Renal cortical epithelial cell (primary cell): Measurements from ENCODE around the gene TMEM52. TPM values are rescaled to one million over a fixed set of nuclear protein-coding genes. Genes with fewer than 3 reads are reported as not detected.
A peak's percentile ranks its signal among the peaks of the same experiment; 100 is the strongest.

ENCODE experiments used
- DNase-seq: peaks from one replicate; pipeline ENCODE4 v3.0.0-alpha.2; 2011; ENCODE audit warnings: low read depth
- total RNA-seq: library from RNA; depleted of rRNA; stranded (reverse); fragments of >200 nt; gene quantifications from 2 replicates; pipeline ENCODE4 v1.2.3, GENCODE V29; 2014

Gene TMEM52
- total RNA-seq, 1 donor from 2014 or later = 0.35 TPM

DNA sequence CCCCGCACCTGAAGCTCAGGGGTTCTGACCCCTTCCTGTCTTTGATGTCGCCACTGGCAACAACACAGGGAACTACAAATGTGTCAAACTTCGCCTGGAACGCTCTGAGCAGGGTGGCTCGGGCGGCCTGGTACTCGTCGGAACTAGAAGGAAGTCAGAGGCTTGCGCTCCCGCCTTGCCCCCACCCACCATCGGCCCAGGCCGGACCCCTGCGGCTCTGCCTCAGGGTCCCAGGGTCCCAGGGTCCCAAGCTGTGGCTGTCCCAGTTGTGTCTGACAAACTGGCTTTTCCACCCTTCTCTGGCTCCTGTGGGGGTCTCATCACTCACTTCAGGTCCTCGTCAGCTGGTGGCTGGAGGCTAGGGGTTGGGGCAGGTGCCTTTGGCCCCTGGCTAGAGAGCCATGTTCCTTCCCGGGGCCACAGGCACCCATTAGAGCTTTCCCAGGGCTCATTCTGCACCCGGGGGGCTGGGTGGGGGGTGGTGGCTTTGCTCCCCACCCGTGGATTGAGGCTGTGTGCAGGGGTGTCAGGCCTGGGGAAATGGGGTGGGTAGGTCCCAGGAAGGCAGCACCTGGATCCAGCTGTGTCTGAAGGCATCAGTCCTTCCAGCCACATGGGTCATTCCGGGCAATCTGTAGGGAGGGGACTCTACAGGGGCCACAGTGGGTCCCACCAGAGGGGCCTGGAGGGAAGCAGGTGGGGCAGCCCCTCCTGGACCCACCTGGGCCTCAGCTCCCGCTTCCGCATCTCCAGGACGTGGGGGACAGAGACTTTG is 8.0 kb upstream of the TMEM52 start:
- DNase-seq = no peak

- DNase-seq = no peak
Measured at GRCh38 chr1:1926346-1926811, 7.3 kb upstream of the TMEM52 start.

DNA sequence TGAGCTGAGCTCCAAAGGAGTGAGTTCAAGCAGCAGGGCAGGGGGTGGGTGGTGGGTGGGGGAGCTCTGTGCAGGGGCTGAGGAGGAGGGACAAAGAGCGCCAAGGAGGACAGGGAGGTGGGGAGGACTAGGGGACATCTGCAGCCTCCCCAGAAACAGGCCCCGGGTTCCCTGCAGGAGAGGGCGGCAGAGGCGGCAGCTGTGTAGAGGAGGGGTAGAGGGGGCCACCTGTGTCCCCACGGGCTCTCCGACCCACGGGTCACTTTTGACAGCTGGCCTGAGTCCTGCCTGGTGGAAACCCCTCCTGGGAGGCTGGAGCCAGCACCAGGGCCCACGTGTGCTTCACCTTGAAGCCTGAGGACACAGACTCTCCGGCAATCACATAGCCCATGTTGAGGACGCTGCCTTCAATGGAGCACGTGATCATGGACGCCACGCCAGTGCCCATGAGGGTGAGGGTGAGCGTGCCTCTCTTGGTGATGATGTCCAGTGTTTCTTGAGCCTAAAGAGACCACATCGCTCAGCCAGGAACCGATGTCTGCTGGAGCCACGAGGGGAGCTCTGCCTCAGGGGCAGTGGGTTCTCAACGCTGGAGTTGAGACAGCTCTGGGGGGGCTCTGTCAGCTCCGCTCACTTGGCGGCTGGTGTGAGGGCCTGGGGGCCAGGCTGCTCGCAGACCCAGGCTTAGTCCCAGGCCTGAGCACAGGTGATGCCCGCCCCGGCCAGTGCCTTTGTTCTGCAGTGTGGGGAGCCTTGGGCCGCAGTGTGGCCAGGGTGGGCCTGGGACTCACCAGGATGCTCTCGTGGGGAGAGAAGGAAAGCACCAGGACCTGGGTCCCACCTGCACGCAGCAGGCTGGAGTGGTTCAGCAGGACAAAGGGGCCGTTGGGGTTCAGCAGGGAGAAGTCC is 6.6 kb upstream of the TMEM52 start:
- no peak for DNase-seq

GRCh38 chr1:1924849-1925248 is 5.8 kb upstream of the TMEM52 start:
- no peak for DNase-seq

GRCh38 chr1:1924386-1924785 is 5.3 kb upstream of the TMEM52 start:
- no peak for DNase-seq

DNA sequence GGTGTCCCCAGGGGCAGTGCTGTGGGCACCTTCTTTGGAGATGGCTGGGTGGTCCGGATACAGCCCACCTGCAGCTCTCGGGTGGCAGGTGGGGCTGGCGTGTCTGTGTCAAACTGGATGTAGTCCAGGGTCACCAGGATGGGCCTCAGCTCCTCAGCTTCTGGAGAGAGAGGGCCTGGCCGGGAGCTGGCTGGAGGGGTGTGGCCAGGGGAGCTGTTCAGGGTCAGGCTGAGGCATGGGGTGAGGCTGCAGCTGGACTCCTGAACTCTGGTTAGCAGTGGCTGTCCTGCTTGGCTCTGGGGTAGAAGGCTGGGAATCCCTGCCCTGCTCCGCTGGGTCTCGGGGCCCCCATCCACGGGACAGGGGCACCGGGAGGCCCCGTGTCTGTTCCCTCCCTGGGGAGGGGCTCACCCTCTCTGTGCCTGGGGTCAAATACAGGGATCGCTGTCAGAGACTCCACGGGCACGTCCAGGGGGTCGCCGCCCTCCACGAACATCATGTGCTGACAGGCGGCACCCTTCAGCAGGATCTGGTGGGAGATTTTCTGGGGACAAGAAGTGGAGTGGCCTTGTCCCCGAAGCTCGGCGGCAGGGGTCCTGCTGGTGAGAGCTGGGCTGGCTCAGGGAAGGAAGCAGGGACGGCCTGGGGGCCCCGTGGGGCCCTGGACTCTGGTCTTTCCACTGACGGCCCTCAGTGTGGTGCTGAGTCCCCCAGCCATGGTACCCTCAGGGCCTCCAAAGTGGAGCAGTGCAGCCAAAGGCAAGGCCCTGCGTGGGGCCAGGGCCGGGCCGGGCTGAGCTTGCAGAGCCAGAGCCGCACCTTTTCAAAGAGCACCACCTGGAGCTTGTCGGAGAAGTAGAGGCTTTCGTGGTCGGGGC is 4.1 kb upstream of the TMEM52 start:
- no peak for DNase-seq

GRCh38 chr1:1922702-1922955 is 3.5 kb upstream of the TMEM52 start:
- DNase-seq = no peak

- DNase-seq = no peak
Measured at GRCh38 chr1:1921901-1922701, 3.0 kb upstream of the TMEM52 start.

DNA sequence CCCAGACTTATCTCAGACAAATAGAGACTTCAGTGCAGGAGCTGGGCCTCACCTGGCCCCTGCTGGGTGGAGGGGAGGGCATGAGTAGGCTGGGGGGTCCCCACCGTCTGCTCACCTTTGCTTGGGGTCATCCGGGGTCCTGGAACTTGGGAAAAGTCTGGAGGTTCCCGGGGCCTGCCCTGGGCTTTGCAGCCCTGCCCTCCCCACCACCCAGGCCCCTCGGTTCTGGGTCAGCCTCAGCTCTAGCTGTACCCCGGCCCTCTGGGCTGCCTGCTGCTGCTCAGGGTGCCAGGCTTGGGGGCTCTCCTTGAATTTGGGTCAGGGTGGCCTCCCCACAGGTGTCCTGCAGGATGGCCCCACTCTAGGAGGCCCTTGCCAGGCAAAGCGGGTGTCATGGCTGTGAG is 2.4 kb upstream of the TMEM52 start:
- no peak for DNase-seq

DNA sequence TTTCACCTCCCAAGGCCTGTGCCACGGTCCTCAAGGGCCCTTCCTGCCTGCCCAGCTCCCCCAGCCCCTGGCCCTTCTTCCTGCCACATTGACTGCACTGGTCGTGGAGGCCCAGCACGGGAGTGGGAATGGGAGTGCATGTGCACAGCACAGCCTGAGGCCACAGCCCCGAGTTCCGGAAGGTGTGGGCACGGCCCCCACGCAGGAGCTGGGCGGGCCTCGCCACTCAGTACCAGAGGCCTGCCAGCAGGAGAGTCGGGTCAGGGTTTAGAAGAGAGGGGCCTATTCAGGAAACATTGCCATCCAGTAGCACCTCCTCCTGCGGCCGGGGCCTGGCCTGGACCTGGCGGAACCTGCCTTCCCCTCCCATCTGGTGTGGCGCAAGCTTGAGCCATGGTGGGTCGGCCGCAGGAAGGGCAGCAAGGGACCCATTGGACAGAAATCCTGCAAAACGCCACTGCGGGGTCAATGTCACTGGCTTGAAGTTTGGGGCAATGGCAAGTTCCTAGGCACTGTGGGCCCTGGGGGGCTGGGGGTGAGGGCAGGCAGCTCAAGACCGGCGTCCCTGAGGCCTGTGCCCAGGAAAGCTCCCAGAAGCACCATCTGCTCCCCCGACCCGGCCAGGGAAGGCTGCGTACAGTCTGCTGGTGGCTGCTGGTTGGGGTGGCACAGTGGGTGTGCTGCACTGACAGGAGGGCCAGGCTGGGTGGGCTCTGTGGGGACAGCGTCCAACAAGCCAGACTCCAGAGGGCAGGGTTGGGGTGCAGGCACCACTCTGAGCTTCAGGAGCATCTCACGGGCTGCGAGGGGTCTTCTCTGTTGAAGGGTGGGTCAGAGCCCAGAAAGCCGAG is 1.8 kb upstream of the TMEM52 start:
- DNase-seq = no peak

GRCh38 chr1:1920057-1920607 is 1.1 kb upstream of the TMEM52 start:
- no peak for DNase-seq

DNA sequence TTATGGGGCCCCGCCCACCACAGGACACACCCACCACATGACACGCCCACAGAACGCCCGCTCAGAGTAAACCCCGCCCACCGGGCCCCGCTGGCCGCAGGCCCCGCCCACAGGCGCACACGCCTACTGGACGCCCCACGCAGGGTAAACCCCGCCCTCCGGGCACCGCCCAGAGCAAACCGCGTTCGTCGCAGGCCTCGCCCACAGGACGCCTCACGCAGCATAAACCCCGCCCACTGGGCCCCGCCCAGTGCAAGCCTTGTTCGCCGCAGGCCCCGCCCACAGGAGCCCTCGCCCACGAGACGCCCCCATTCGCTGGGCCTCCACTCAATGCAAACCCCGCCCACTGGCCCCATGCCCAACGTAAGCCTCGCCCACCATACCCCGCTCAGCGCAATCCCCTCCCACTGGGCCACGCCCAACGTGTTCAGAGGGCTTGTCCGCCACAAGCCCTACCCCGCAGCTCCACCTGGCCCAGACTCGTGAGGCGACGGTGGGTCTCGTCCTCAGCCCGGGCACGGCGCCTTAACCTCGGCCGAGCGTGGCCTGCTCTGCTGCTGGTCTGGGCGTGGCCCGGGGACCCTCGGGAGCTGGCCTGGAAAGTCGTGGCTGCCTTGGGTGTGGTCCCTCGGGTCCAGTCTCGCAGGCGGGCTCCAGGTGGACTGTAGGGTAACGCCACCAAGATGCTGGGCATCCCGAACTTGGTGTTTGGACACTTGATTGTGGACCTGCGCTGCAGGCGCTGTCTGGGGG is 401 bp upstream of the TMEM52 start:
- peak; percentile 86 for DNase-seq

- DNase-seq = no peak
Measured at GRCh38 chr1:1917995-1918900, 831 bp downstream of the TMEM52 start.

DNA sequence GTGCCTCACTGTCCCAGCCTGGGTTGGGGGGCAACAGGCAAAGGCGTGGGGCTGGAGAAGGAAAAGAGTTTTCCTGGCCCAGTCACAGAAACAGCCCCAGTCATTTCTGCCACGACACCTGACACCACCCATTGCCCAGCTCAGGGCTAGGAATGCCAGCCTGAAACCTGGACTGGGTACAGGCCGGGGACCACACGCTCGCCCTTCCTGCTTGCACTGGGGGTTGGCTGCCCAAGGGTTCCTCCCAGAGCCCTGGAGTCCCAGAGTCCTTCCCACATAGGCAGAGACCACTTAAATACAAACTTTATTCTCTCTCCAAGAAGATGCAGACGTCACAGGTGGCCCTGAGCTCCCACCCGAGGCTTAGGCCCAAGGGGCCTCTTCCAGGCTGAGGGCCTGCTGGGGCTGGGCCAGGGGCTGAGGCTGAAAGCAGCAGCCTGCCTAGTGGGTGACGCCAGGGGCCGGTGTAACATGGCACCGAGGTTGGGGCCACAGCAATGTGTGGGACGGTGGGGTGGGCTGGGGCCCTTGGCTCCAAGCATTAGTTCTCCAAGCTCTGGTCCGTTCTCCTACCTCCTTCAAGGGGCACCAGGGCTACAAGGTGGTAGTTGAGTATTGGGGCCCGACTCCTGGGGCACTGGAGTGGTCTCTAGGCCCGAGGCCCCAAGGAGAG is 1.6 kb downstream of the TMEM52 start:
- DNase-seq = no peak

- DNase-seq = no peak
Measured at GRCh38 chr1:1916851-1917251, 2.2 kb downstream of the TMEM52 start.

- DNase-seq = no peak
Measured at GRCh38 chr1:1915911-1916840, 2.9 kb downstream of the TMEM52 start.
